ENCODE data around the gene NCAM2. TPM values are rescaled to one million over a fixed set of nuclear protein-coding genes. Genes with fewer than 3 reads are reported as not detected.

NCAM2 gene
- total and polyA plus RNA-seq, 2 donors (not counting 3 experiments of a cell fraction or from before 2014, with no cell fraction given): 0.11 to 0.27 TPM

GRCh38 chr21:21301013-21301412 is 302.8 kb downstream of the NCAM2 start:
- no peaks in the 10 kb centered on the region for H3K36me3 ChIP-seq (ENCODE audit: control insufficient read depth in 2 of 2, extremely low read depth in 1 of 2, insufficient read depth in 2 of 2, low read length in 2 of 2)
- POLR2A ChIA-PET: no interaction called here

GRCh38 chr21:21309510-21309909 is 311.3 kb downstream of the NCAM2 start:
- intact Hi-C loops (cut with micrococcal nuclease): no loop called here
- TF ChIP-seq CTCF (IDR thresholded peaks at IDR 0.05; ENCODE audit: extremely low read depth in 1 of 2, insufficient read depth in 1 of 2, low read depth in 1 of 2, low read length in 2 of 2) (no peak), GATA2 (IDR thresholded peaks at IDR 0.05; ENCODE audit: insufficient read depth, insufficient read length, low read depth, low read length) (no peak), JUN (IDR thresholded peaks at IDR 0.05; ENCODE audit: borderline replicate concordance, insufficient read depth, insufficient read length, low read depth) (no peak), MAX (IDR thresholded peaks at IDR 0.05; ENCODE audit: insufficient read depth, insufficient read length) (no peak), FOS (IDR thresholded peaks at IDR 0.05; ENCODE audit: borderline replicate concordance, insufficient read depth, low read length) (no peak), MYC (IDR thresholded peaks at IDR 0.05; ENCODE audit: low read depth, low read length) (no peak), POLR2AphosphoS5 (IDR thresholded peaks at IDR 0.05; ENCODE audit: insufficient read depth, low read depth, low read length) (no peak), EZH2 (IDR thresholded peaks at IDR 0.05; ENCODE audit: borderline replicate concordance, low read depth, low read length, severe bottlenecking) (no peak), POLR2A (IDR thresholded peaks at IDR 0.05; ENCODE audit: low read depth, low read length) (no peak)
- H3K9me3 ChIP-seq (replicated peaks; ENCODE audit: control insufficient read depth, insufficient read depth, low read length): no peaks in the 10 kb centered on the region
- BruUV-seq (replicated peaks): no TSS peak
- H3K4me2 ChIP-seq (ENCODE audit: insufficient read depth, low read length): no peak overlapping the region
- H3K9ac ChIP-seq (replicated peaks; ENCODE audit: extremely low read depth, insufficient read depth, low read length): no peak overlapping the region
- H3K36me3 ChIP-seq (ENCODE audit: control insufficient read depth in 2 of 2, extremely low read depth in 1 of 2, insufficient read depth in 2 of 2, low read length in 2 of 2): no peaks in the 10 kb centered on the region
- DNase-seq (ENCODE audit: low read depth, low spot score) (no peak), FAIRE-seq (no peak)
- ChIA-PET POLR2A (no interaction called here), CTCF (no interaction called here)
- dilution Hi-C loops (cut with MboI; ENCODE audit: extremely low pct_ligation_motif_present, low sequenced_read_pairs): no loop called here
- no peaks in the 10 kb centered on the region for H4K20me1 ChIP-seq (replicated peaks; ENCODE audit: control insufficient read depth, extremely low read depth, insufficient read depth, low read length)
- no peak overlapping the region for H2AFZ ChIP-seq (ENCODE audit: low read depth, low read length)
- H3K4me1 ChIP-seq (ENCODE audit: control insufficient read depth, extremely low read depth, insufficient read depth, low read length): no peaks in the 10 kb centered on the region
- H3K27me3 ChIP-seq (ENCODE audit: control insufficient read depth in 2 of 2, insufficient read depth in 2 of 2, low read length in 2 of 2): no peaks in the 10 kb centered on the region
- H3K9me1 ChIP-seq (replicated peaks; ENCODE audit: control insufficient read depth, extremely low read depth, insufficient read depth, low read length): no peaks in the 10 kb centered on the region
- H3K4me3 ChIP-seq (replicated peaks in 1 of 3; ENCODE audit: insufficient read depth in 1 of 3, low read depth in 1 of 3, low read length in 3 of 3): no peak overlapping the region
- H3K79me2 ChIP-seq (ENCODE audit: control insufficient read depth, insufficient read depth, low read length): no peaks in the 10 kb centered on the region
- H3K27ac ChIP-seq (ENCODE audit: insufficient read depth, low read depth, low read length): no peak overlapping the region

More at GRCh38 chr21:21301013-21301412, 302.8 kb downstream of the NCAM2 start:
- Histone ChIP-seq H2AFZ (ENCODE audit: low read depth, low read length) (no peak overlapping the region), H3K9ac (replicated peaks; ENCODE audit: extremely low read depth, insufficient read depth, low read length) (no peak overlapping the region), H3K27ac (ENCODE audit: insufficient read depth, low read depth, low read length) (no peak overlapping the region), H3K4me1 (ENCODE audit: control insufficient read depth, extremely low read depth, insufficient read depth, low read length) (no peaks in the 10 kb centered on the region), H3K4me2 (ENCODE audit: insufficient read depth, low read length) (no peak overlapping the region), H3K79me2 (ENCODE audit: control insufficient read depth, insufficient read depth, low read length) (no peaks in the 10 kb centered on the region), H3K4me3 (replicated peaks in 1 of 3; ENCODE audit: insufficient read depth in 1 of 3, low read depth in 1 of 3, low read length in 3 of 3) (no peak overlapping the region), H3K27me3 (ENCODE audit: control insufficient read depth in 2 of 2, insufficient read depth in 2 of 2, low read length in 2 of 2) (no peaks in the 10 kb centered on the region), H4K20me1 (replicated peaks; ENCODE audit: control insufficient read depth, extremely low read depth, insufficient read depth, low read length) (no peaks in the 10 kb centered on the region), H3K9me3 (replicated peaks; ENCODE audit: control insufficient read depth, insufficient read depth, low read length) (no peaks in the 10 kb centered on the region), H3K9me1 (replicated peaks; ENCODE audit: control insufficient read depth, extremely low read depth, insufficient read depth, low read length) (no peaks in the 10 kb centered on the region)
- CTCF ChIA-PET: no interaction called here
- no peak for TF ChIP-seq FOS (IDR thresholded peaks at IDR 0.05; ENCODE audit: borderline replicate concordance, insufficient read depth, low read length)
- TF ChIP-seq EZH2 (IDR thresholded peaks at IDR 0.05; ENCODE audit: borderline replicate concordance, low read depth, low read length, severe bottlenecking): no peak
- no peak for TF ChIP-seq POLR2A (IDR thresholded peaks at IDR 0.05; ENCODE audit: low read depth, low read length)
- no peak for TF ChIP-seq CTCF (IDR thresholded peaks at IDR 0.05; ENCODE audit: extremely low read depth in 1 of 2, insufficient read depth in 1 of 2, low read depth in 1 of 2, low read length in 2 of 2)
- DNase-seq (ENCODE audit: low read depth, low spot score) (no peak), FAIRE-seq (no peak)
- dilution Hi-C loops (cut with MboI; ENCODE audit: extremely low pct_ligation_motif_present, low sequenced_read_pairs): no loop called here
- intact Hi-C loops (cut with micrococcal nuclease): no loop called here
- no TSS peak for BruUV-seq (replicated peaks)
